GM23338 (cell line): ENCODE results near the gene TTBK2. TPM values are rescaled to one million over a fixed set of nuclear protein-coding genes. Genes with fewer than 3 reads are reported as not detected.

Experiments used
- ATAC-seq: fragments of 200-7000 bp; cut with Tn5 transposase; 3 replicates; pipeline ENCODE4 v1.9.1; 2020
- DNase-seq: peaks from one replicate; pipeline ENCODE4 v3.0.0-alpha.2; 2015; ENCODE audit warnings: low spot score
- H2AFZ ChIP-seq: fragments of 200-600 bp; sonication (generic); 2 replicates; pipeline ENCODE4 v1.8.0; 2016; ENCODE audit warnings: antibody characterized with exemption, mild to moderate bottlenecking, moderate library complexity
- H3F3A ChIP-seq: fragments of 200-600 bp; sonication (generic); replicated peaks from 2 replicates; pipeline ENCODE4 v1.8.0; 2017; ENCODE audit warnings: antibody characterized with exemption, mixed run types, low read depth
- H3K27ac ChIP-seq: fragments of 200-600 bp; sonication (generic); 2 replicates; pipeline ENCODE4 v1.6.1; 2016; ENCODE audit warnings: low read depth
- H3K27me3 ChIP-seq: fragments of 200-600 bp; sonication (generic); 2 replicates; pipeline ENCODE4 v1.8.0; 2016; ENCODE audit warnings: mild to moderate bottlenecking, mixed run types, moderate library complexity; ENCODE audit not compliant: insufficient read depth
- H3K36me3 ChIP-seq: fragments of 200-600 bp; sonication (generic); 2 replicates; pipeline ENCODE4 v1.8.0; 2016; ENCODE audit warnings: mild to moderate bottlenecking; ENCODE audit not compliant: insufficient read depth
- H3K4me1 ChIP-seq: fragments of 200-600 bp; sonication (generic); 2 replicates; pipeline ENCODE4 v1.8.0; 2016; ENCODE audit warnings: mild to moderate bottlenecking, moderate library complexity; ENCODE audit not compliant: insufficient read depth
- H3K4me2 ChIP-seq: fragments of 200-600 bp; sonication (generic); 2 replicates; pipeline ENCODE4 v1.7.1; 2017; ENCODE audit warnings: mixed run types
- H3K4me3 ChIP-seq: fragments of 200-600 bp; sonication (generic); 2 replicates; pipeline ENCODE4 v1.6.1; 2016; ENCODE audit warnings: mixed run types
- H3K79me2 ChIP-seq: fragments of 200-600 bp; sonication (generic); replicated peaks from 2 replicates; pipeline ENCODE4 v1.8.0; 2017; ENCODE audit warnings: mild to moderate bottlenecking; ENCODE audit not compliant: insufficient read depth
- H3K9me2 ChIP-seq: fragments of 200-600 bp; sonication (generic); 2 replicates; pipeline ENCODE4 v1.8.0; 2017; ENCODE audit not compliant: insufficient read depth
- H4K20me1 ChIP-seq: fragments of 200-600 bp; sonication (generic); replicated peaks from 2 replicates; pipeline ENCODE4 v1.8.0; 2017; ENCODE audit warnings: mild to moderate bottlenecking; ENCODE audit not compliant: insufficient read depth
- H3K27ac Mint-ChIP-seq: 2 replicates; pipeline ENCODE4 v1.8.0; 2020; ENCODE audit warnings: inconsistent platforms, mild to moderate bottlenecking, moderate library complexity, mixed read lengths
- H3K27me3 Mint-ChIP-seq: 3 replicates; pipeline ENCODE4 v1.8.0; 2022; ENCODE audit warnings: low read depth, mild to moderate bottlenecking, moderate library complexity, mixed read lengths, inconsistent platforms; ENCODE audit not compliant: insufficient read depth, poor library complexity
- H3K36me3 Mint-ChIP-seq: 3 replicates; pipeline ENCODE4 v1.8.0; 2021; ENCODE audit warnings: low read depth, mild to moderate bottlenecking, inconsistent platforms, moderate library complexity, mixed read lengths
- H3K4me1 Mint-ChIP-seq: 3 replicates; pipeline ENCODE4 v1.8.0; 2020; ENCODE audit warnings: mild to moderate bottlenecking, inconsistent platforms, mixed read lengths
- H3K4me3 Mint-ChIP-seq: 3 replicates; pipeline ENCODE4 v1.8.0; 2021; ENCODE audit warnings: moderate library complexity, mild to moderate bottlenecking, inconsistent platforms, mixed read lengths
- H3K9me3 Mint-ChIP-seq: 3 replicates; pipeline ENCODE4 v1.8.0; 2020; ENCODE audit warnings: moderate library complexity, mild to moderate bottlenecking, inconsistent platforms, mixed read lengths
- CREB1 ChIP-seq: fragments of 250-450 bp; sonication (Bioruptor Pico); IDR thresholded peaks from 2 replicates; pipeline ENCODE4 v1.5.0; 2020; ENCODE audit warnings: low read depth, mild to moderate bottlenecking, moderate library complexity
- ETS1 ChIP-seq: IDR thresholded peaks from 2 replicates; pipeline ENCODE4 v1.6.1; 2016; ENCODE audit warnings: antibody characterized with exemption
- EZH2 ChIP-seq: fragments of 200-600 bp; sonication (generic); IDR thresholded peaks from one replicate; pipeline ENCODE4 v1.8.0; 2017; ENCODE audit warnings: antibody characterized with exemption, mild to moderate bottlenecking, low read depth; ENCODE audit not compliant: unreplicated experiment
- EZH2phosphoT487 ChIP-seq: fragments of 200-600 bp; sonication (generic); IDR thresholded peaks from one replicate; pipeline ENCODE4 v1.8.1; 2018; ENCODE audit warnings: antibody characterized with exemption; ENCODE audit not compliant: unreplicated experiment
- JUNB ChIP-seq: IDR thresholded peaks from one replicate; pipeline ENCODE4 v1.6.1; 2016; ENCODE audit warnings: antibody characterized with exemption; ENCODE audit not compliant: unreplicated experiment
- NANOG ChIP-seq: IDR thresholded peaks from 2 replicates; pipeline ENCODE4 v1.6.1; 2016; ENCODE audit warnings: antibody characterized with exemption, borderline replicate concordance
- POLR2AphosphoS5 ChIP-seq: IDR thresholded peaks from 2 replicates; pipeline ENCODE4 v1.6.1; 2016; ENCODE audit warnings: antibody characterized with exemption, low read depth
- REST ChIP-seq: IDR thresholded peaks from one replicate; pipeline ENCODE4 v1.6.1; 2018; ENCODE audit warnings: antibody characterized with exemption; ENCODE audit not compliant: unreplicated experiment
- STAT1 ChIP-seq: IDR thresholded peaks from one replicate; pipeline ENCODE4 v1.6.1; 2016; ENCODE audit warnings: antibody characterized with exemption; ENCODE audit not compliant: unreplicated experiment
- ZNF114 ChIP-seq: fragments of 250-450 bp; sonication (Bioruptor Pico); IDR thresholded peaks from 2 replicates; pipeline ENCODE4 v1.5.0; 2020; ENCODE audit warnings: mild to moderate bottlenecking, moderate library complexity
- ZNF331 ChIP-seq: fragments of 250-450 bp; sonication (Bioruptor Pico); IDR thresholded peaks from 2 replicates; pipeline ENCODE4 v1.5.0; 2020; ENCODE audit warnings: low read depth, mild to moderate bottlenecking, moderate library complexity
- ZNF462 ChIP-seq: fragments of 250-450 bp; sonication (Bioruptor Pico); IDR thresholded peaks from 2 replicates; pipeline ENCODE4 v1.5.0; 2020; ENCODE audit warnings: mild to moderate bottlenecking, moderate library complexity
- polyA plus RNA-seq: library from polyadenylated mRNA; unstranded; fragments of >200 nt; fragmentation: Nextera tagmentation; extraction: Ambion mirVana; gene quantifications from 2 replicates; pipeline ENCODE4 v1.2.1, GENCODE V29; 2016
- total RNA-seq: library from RNA; depleted of rRNA; stranded (reverse); fragments of >200 nt; shearing (Covaris generic); gene quantifications from 2 replicates; pipeline ENCODE4 v1.2.3, GENCODE V29; 2014
- TF ChIP-seq, protein P1 (sequence below), 2 experiments: fragments of 200-600 bp in 1 of 2; sonication (generic) in 1 of 2; conservative IDR thresholded peaks; 2 replicates each; pipeline versions ENCODE4 v1.5.1 to v1.6.1; 2016 to 2017; ENCODE audit warnings: antibody characterized with exemption in 2 of 2, low read depth in 2 of 2, mild to moderate bottlenecking in 2 of 2, moderate library complexity in 1 of 2

Gene TTBK2
- total and polyA plus RNA-seq, 2 experiments from 2014 or later = 5.8 to 15.9 TPM

DNA sequence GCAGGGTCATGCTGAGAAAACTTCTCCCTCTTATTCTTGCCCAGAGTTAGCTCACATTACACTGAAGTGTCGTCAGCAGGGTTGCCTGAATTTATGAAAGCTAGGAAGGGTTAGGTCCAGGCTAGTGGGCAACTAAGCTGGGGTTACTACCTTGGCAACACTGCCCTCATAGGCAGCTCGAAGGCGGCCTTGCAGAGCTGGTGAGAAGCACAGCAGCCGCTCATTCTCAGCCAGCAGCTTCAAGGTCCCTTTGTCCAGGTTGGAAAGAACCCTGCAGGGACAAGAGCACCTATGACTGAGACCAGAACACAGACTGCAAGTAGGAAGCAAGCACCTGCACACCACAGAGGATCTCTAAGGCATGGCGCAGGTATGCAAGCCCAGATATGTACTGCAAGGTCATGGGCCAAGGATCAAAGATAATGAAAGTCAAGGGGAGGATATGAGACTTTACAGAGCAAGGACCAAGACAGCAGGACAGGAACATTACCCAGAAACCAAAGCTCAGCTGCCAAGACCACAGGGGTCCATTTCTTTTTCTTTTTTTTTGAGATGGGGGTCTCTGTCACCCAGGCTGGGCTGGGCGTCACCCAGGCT lies 186.4 kb downstream of the TTBK2 start:
- no peak for ATAC-seq
- Histone ChIP-seq H3K27ac (no peak overlapping the region), H3K4me1 (peaks cover 6% of the 10 kb centered on the region; the same call in 1 of the 2 replicates), H3K4me2 (no peak overlapping the region), H3K4me3 (no peak overlapping the region), H3K27me3 (no peaks in the 10 kb centered on the region), H3K36me3 (peaks cover 19% of the 10 kb centered on the region), H3F3A (no peaks in the 10 kb centered on the region), H3K79me2 (0 out of 2 replicates have a peak, but pooled peaks cover 3% of the 10 kb centered on the region), H3K9me2 (no peaks in the 10 kb centered on the region), H2AFZ (no peak overlapping the region), H4K20me1 (no peaks in the 10 kb centered on the region; the same call in none of the 2 replicates)
- H3K27me3 Mint-ChIP-seq = peaks cover 9% of the 10 kb centered on the region
- TF ChIP-seq CREB1 (no peak), ZNF114 (CRISPR knock-in tag) (no peak), EZH2 (no peak), STAT1 (no peak), ETS1 (no peak), EZH2phosphoT487 (no peak), NANOG (no peak), JUNB (no peak), REST (no peak), ZNF462 (no peak), ZNF331 (CRISPR knock-in tag) (no peak), POLR2AphosphoS5 (no peak)
- TF ChIP-seq, protein P1, sequence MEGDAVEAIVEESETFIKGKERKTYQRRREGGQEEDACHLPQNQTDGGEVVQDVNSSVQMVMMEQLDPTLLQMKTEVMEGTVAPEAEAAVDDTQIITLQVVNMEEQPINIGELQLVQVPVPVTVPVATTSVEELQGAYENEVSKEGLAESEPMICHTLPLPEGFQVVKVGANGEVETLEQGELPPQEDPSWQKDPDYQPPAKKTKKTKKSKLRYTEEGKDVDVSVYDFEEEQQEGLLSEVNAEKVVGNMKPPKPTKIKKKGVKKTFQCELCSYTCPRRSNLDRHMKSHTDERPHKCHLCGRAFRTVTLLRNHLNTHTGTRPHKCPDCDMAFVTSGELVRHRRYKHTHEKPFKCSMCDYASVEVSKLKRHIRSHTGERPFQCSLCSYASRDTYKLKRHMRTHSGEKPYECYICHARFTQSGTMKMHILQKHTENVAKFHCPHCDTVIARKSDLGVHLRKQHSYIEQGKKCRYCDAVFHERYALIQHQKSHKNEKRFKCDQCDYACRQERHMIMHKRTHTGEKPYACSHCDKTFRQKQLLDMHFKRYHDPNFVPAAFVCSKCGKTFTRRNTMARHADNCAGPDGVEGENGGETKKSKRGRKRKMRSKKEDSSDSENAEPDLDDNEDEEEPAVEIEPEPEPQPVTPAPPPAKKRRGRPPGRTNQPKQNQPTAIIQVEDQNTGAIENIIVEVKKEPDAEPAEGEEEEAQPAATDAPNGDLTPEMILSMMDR (conservative IDR thresholded peaks at IDR 0.05; ENCODE audit: low read depth in 2 of 2) = no peak
- H3K4me3 Mint-ChIP-seq = no peak overlapping the region
- no peak for DNase-seq
- no peaks in the 10 kb centered on the region for H3K9me3 Mint-ChIP-seq
- H3K36me3 Mint-ChIP-seq = peaks cover 50% of the 10 kb centered on the region
- no peak overlapping the region for H3K27ac Mint-ChIP-seq
- peaks cover 23% of the 10 kb centered on the region for H3K4me1 Mint-ChIP-seq
